GM10248 (cell line): Measurements from ENCODE around the gene PON2.

Experiments
- CTCF ChIA-PET: fragments of 300-600 bp; sonication (Branson Sonifier 250); formaldehyde crosslinking; extraction: SDS; loops from one replicate; lab custom pipeline; 2021; ENCODE audit warnings: antibody characterized with exemption; lab: Yijun Ruan, JAX
- POLR2A ChIA-PET: fragments of 350-650 bp; sonication (Branson Sonifier 250); formaldehyde crosslinking; extraction: SDS; loops from one replicate; lab custom pipeline; 2020; ENCODE audit warnings: antibody characterized with exemption; lab: Yijun Ruan, JAX
- DNase-seq: peaks from one replicate; pipeline ENCODE4 v3.0.0; 2012; ENCODE audit errors: extremely low spot score
- TF ChIP-seq, protein P1 (sequence below): IDR thresholded peaks from 2 replicates; pipeline ENCODE4 v1.5.1; 2012; ENCODE audit warnings: mild to moderate bottlenecking, low read depth; ENCODE audit errors: extremely low read depth, missing control alignments, control extremely low read depth

Gene PON2

DNA sequence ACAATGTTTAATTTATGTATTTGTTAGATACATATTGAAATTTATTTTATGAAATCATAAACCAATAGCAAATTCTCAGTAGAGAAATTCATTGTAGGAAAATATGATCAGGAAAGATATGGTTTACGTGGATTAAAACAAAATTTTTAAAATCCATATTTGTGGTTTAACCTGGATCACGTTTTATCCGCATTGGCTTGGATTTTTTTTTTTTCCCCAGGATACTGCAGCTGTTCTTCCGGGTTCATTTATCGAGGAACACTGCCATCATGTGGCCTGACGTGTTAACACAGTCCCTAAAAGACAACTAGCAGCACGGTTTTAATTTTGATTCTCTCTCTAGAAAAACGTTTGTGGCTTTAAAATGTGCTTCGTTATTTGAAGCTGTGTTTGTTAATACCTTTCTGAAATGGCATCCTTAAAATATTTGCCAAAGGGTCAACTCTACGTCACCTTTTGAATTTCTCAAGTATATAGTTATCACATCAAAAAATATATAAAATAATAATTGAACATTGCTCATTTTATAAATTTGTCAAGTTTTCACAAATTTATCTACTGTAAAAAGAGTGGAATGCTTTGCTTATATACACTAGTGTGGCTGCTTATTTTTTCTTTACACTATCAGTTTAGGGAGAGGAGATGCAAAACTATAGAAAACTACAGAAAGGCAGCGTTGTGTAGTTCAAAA, 42.2 kb upstream of the PON2 start:
- ChIA-PET CTCF (interaction anchor here (0.7 to 8.7 kb wide), 39 partner anchors 9 to 1052 kb away, joined by 3 to 153 read pairs (median 3); partner anchors contain the start of genes ASB4, PON2 and PON3), POLR2A (no interaction called here)
- TF ChIP-seq, protein P1, sequence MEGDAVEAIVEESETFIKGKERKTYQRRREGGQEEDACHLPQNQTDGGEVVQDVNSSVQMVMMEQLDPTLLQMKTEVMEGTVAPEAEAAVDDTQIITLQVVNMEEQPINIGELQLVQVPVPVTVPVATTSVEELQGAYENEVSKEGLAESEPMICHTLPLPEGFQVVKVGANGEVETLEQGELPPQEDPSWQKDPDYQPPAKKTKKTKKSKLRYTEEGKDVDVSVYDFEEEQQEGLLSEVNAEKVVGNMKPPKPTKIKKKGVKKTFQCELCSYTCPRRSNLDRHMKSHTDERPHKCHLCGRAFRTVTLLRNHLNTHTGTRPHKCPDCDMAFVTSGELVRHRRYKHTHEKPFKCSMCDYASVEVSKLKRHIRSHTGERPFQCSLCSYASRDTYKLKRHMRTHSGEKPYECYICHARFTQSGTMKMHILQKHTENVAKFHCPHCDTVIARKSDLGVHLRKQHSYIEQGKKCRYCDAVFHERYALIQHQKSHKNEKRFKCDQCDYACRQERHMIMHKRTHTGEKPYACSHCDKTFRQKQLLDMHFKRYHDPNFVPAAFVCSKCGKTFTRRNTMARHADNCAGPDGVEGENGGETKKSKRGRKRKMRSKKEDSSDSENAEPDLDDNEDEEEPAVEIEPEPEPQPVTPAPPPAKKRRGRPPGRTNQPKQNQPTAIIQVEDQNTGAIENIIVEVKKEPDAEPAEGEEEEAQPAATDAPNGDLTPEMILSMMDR, result peak; percentile 76
- DNase-seq, result peak; percentile 37

DNA sequence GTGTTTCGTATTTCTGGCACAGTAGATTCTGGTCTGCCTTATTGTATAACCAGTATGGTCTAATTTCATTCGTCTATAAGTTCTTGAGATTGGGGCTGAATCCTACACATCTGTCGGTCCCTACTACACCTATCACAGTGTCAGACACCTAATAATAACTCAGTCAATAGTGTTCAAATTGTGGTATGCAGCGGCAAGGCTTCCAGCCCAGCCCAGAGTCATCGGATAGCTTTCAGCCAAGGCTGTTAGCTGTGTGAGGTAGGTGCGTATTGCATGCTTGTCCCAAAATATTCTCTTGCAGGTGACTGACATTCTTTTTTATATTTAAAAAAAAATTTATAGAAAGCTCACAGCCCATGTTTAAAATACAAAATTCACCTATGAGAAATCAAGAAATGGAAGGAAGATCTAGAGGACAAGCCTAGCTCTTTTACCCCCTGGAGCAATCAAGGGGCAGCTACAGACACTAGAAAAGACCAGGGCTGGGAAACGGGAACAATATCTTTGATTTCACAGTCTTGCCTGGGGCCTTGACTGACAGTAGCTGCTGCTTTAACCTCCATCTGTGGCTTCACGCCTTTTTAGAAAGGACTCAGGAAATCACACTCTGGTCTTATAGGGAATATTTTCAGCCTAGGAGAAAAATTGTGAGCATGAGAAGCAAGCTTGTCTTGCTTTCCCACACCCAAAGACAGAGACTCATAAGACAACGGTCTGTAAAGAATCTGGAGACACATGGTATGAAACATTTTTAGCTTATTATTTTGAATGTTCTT, 41.4 kb upstream of the PON2 start:
- TF ChIP-seq, protein P1, result no peak
- POLR2A ChIA-PET, result interaction anchor here (0.5 kb wide), 1 partner anchor 24 kb away, joined by 3 read pairs; no protein-coding TSS in a partner anchor
- DNase-seq, result no peak
- CTCF ChIA-PET, result interaction anchor here (0.7 to 8.7 kb wide), 38 partner anchors 8 to 1040 kb away, joined by 3 to 153 read pairs (median 3); partner anchors contain the start of genes ASB4, PON2 and PON3

DNA sequence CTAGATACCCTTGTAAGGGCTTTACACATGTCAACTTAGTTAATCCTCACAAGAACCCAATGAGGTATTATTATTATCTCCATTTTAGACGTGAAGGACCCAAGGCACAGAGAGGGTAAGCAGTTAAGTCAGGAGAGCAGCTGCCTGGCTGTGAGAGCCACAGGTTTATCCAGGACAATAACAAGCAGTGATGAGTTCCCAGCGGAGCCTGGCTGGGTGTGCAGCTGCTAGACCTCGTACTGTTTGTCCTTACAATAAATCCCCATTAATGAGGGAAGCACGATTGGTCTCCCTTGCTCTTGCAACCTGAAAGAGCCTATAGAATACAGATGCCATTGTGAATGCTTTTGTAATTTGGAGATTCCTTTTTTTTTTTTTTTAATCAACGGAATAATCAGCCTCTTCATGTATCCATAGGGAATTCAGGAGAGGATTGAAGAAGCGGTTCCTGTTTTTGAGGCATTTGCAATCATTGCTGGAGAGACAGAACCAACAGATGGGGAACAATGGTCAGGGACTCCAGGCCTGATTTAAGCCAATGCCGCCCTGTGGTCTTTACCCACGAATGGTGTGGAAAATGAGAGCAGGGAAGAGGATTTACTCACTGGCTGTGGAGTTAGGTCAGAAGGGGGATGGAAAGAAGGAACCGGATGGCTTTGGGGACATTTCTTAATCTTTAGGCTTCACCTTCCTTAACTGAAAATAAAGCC, 38.6 kb upstream of the PON2 start:
- CTCF ChIA-PET, result interaction anchor here (1.1 to 1.7 kb wide), 2 partner anchors 11 to 1024 kb away, joined by 4 to 5 read pairs; no protein-coding TSS in a partner anchor
- no peak for DNase-seq
- POLR2A ChIA-PET, result interaction anchor here (0.6 kb wide), 1 partner anchor 27 kb away, joined by 11 read pairs; no protein-coding TSS in a partner anchor
- TF ChIP-seq, protein P1, result no peak

DNA sequence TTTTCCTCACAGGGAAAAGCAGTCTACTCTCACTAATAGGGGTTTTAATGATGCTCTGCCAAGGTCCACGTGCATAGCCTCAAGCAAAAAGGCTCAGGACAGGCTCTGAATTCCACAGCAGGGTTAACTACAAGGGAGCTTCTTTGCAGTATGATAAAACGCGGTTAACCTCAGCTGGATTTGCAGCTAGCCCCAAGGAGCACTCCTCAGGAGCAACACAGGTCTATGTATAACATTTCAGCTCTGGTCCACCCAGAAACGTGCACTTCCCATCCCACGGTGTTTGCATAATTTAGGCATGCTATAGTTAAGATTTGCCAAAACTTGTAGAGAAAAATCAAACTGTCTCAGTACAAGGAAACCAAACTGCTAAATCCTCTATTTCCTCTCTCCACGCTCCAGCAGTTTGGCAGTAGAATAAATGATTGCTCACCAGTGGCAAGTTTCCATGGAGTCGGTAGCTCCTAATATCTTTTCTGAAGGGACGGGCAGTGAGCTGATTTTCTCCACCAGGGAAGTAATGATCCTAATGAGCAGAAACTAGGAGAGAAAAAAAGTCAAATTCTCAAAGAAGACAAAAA, 37.8 kb upstream of the PON2 start:
- DNase-seq, result no peak
- ChIA-PET POLR2A (interaction anchor here (0.6 kb wide), 1 partner anchor 28 kb away, joined by 11 read pairs; no protein-coding TSS in a partner anchor), CTCF (interaction anchor here (1.1 to 1.7 kb wide), 2 partner anchors 12 to 1023 kb away, joined by 4 to 5 read pairs; no protein-coding TSS in a partner anchor)
- TF ChIP-seq, protein P1, result no peak

DNA sequence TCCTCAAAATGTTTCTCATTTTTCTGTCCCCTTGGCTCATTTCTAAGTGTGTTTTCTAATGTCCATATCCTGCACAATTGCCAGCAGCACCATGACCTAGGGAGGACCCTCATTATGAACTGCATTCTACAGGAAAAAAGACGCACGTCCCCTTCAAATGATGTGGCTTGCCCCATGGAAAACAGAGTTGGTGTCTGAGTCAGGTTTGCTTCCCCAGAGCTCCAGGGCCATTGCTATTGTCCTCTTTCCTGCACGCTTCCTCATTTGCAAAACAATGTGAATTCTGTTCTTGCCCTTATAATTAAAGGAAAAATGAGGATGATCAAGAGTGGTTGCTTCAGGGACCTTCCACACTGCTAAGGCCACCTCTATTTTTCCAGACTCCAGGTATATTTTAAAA, 36.2 kb upstream of the PON2 start:
- TF ChIP-seq, protein P1, result no peak
- ChIA-PET CTCF (interaction anchor here (1.0 kb wide), 2 partner anchors 15 to 40 kb away, joined by 3 to 4 read pairs; no protein-coding TSS in a partner anchor), POLR2A (no interaction called here)
- DNase-seq, result no peak
